IMR-90 (cell line): ENCODE data around the gene OSTF1. TPM values are rescaled to one million over a fixed set of nuclear protein-coding genes. Genes with fewer than 3 reads are reported as not detected.

Experiments used
- ATAC-seq: fragments of 200-7000 bp; cut with Tn5 transposase; 2 replicates; pipeline ENCODE4 v1.9.1; 2020; ENCODE audit warnings: low read depth, mild to moderate bottlenecking, moderate library complexity
- BruUV-seq: library from RNA; stranded (reverse); fragments of 400-500 nt; replicated peaks from 2 replicates; lab custom pipeline; 2021; lab: Mats Ljungman, UMichigan
- CTCF ChIA-PET: fragments of 300-600 bp; formaldehyde crosslinking; extraction: SDS; loops from one replicate; lab custom pipeline; 2021; ENCODE audit warnings: antibody characterized with exemption; lab: Yijun Ruan, JAX
- POLR2A ChIA-PET: fragments of 300-600 bp; sonication (Branson Sonifier 250); formaldehyde crosslinking; loops from one replicate; lab custom pipeline; 2022; ENCODE audit warnings: antibody characterized with exemption; ENCODE audit not compliant: unreplicated experiment; lab: Charles Lee
- DNase-seq: peaks from one replicate; pipeline ENCODE4 v3.0.0; 2013
- H2AFZ ChIP-seq: replicated peaks from 2 replicates; pipeline ENCODE3; 2013; ENCODE audit warnings: low read length, mild to moderate bottlenecking; ENCODE audit not compliant: poor library complexity
- H2AK5ac ChIP-seq: 2 replicates; pipeline ENCODE4 v1.6.1; 2013; ENCODE audit warnings: low read depth, low read length, inconsistent platforms
- H2AK9ac ChIP-seq: replicated peaks from 2 replicates; pipeline ENCODE3; 2013; ENCODE audit warnings: mild to moderate bottlenecking, low read depth, low read length, moderate library complexity; ENCODE audit not compliant: poor library complexity
- H2BK120ac ChIP-seq: 2 replicates; pipeline ENCODE4 v1.6.1; 2013; ENCODE audit warnings: low read depth, low read length, inconsistent platforms
- H2BK15ac ChIP-seq: 3 replicates; pipeline ENCODE4 v1.6.1; 2013; ENCODE audit warnings: low read depth, low read length, inconsistent platforms
- H2BK20ac ChIP-seq: 2 replicates; pipeline ENCODE4 v1.6.1; 2013; ENCODE audit warnings: low read depth, mild to moderate bottlenecking, inconsistent platforms, low read length, moderate library complexity
- H2BK5ac ChIP-seq: 2 replicates; pipeline ENCODE4 v1.6.1; 2013; ENCODE audit warnings: mild to moderate bottlenecking, low read depth, low read length, inconsistent platforms; ENCODE audit not compliant: poor library complexity, severe bottlenecking
- H3K14ac ChIP-seq: replicated peaks from 2 replicates; pipeline ENCODE4 v1.6.1; 2013; ENCODE audit warnings: low read depth, low read length, inconsistent platforms
- H3K18ac ChIP-seq: 2 replicates; pipeline ENCODE4 v1.6.1; 2013; ENCODE audit warnings: low read depth, low read length, control low read depth
- H3K23ac ChIP-seq: 2 replicates; pipeline ENCODE4 v1.6.1; 2013; ENCODE audit warnings: low read depth, low read length, inconsistent platforms
- H3K27ac ChIP-seq: 2 replicates; pipeline ENCODE4 v1.5.1; 2013; ENCODE audit warnings: mild to moderate bottlenecking, control low read depth, low read length; ENCODE audit not compliant: insufficient read depth
- H3K27me3 ChIP-seq: 2 replicates; pipeline ENCODE4 v1.6.1; 2013; ENCODE audit warnings: low read length; ENCODE audit not compliant: control insufficient read depth, insufficient read depth
- H3K36me3 ChIP-seq: 2 replicates; pipeline ENCODE4 v1.6.1; 2013; ENCODE audit warnings: low read length, mixed read lengths; ENCODE audit not compliant: control insufficient read depth, insufficient read depth
- H3K4ac ChIP-seq: 2 replicates; pipeline ENCODE4 v1.6.1; 2013; ENCODE audit warnings: low read depth, low read length, inconsistent platforms
- H3K4me1 ChIP-seq: 2 replicates; pipeline ENCODE4 v1.6.1; 2013; ENCODE audit warnings: low read length, mixed read lengths; ENCODE audit not compliant: control insufficient read depth, insufficient read depth
- H3K4me2 ChIP-seq: 2 replicates; pipeline ENCODE4 v1.6.1; 2013; ENCODE audit warnings: low read depth, mild to moderate bottlenecking, control low read depth, low read length, moderate library complexity
- H3K4me3 ChIP-seq: 2 replicates; pipeline ENCODE4 v1.5.1; 2013; ENCODE audit warnings: low read depth, mild to moderate bottlenecking, control low read depth, low read length, moderate library complexity; ENCODE audit not compliant: insufficient read depth
- H3K56ac ChIP-seq: 2 replicates; pipeline ENCODE4 v1.6.1; 2013; ENCODE audit warnings: low read length, inconsistent platforms; ENCODE audit not compliant: insufficient read depth; ENCODE audit errors: extremely low read depth
- H3K79me1 ChIP-seq, 2 experiments: 2 replicates each; pipeline ENCODE4 v1.6.1; 2013; ENCODE audit warnings: low read length in 2 of 2, inconsistent platforms in 1 of 2, low read depth in 1 of 2
- H3K9ac ChIP-seq: 2 replicates; pipeline ENCODE4 v1.6.1; 2013; ENCODE audit warnings: low read depth, low read length, control low read depth
- H3K9me1 ChIP-seq: 2 replicates; pipeline ENCODE4 v1.6.1; 2013; ENCODE audit warnings: low read length, inconsistent platforms; ENCODE audit not compliant: insufficient read depth
- H3K9me3 ChIP-seq: 2 replicates; pipeline ENCODE4 v1.6.1; 2013; ENCODE audit warnings: low read length; ENCODE audit not compliant: control insufficient read depth, insufficient read depth
- H4K20me1 ChIP-seq: 2 replicates; pipeline ENCODE4 v1.6.1; 2013; ENCODE audit warnings: low read length, inconsistent platforms; ENCODE audit not compliant: insufficient read depth
- H4K5ac ChIP-seq: 2 replicates; pipeline ENCODE4 v1.6.1; 2013; ENCODE audit warnings: mild to moderate bottlenecking, low read depth, low read length, control low read depth
- H4K8ac ChIP-seq, 2 experiments: 2 replicates each; pipeline ENCODE4 v1.6.1; 2013; ENCODE audit warnings: low read depth in 2 of 2, low read length in 2 of 2, control low read depth in 1 of 2, inconsistent platforms in 1 of 2
- H4K91ac ChIP-seq: 2 replicates; pipeline ENCODE4 v1.6.1; 2013; ENCODE audit warnings: low read depth, low read length, inconsistent platforms; ENCODE audit not compliant: insufficient read depth
- BHLHE40 ChIP-seq: fragments of 150-350 bp; IDR thresholded peaks from 2 replicates; pipeline ENCODE4 v1.6.1; 2016; ENCODE audit warnings: mild to moderate bottlenecking, low read depth, low read length
- ELK1 ChIP-seq: fragments of 150-350 bp; IDR thresholded peaks from 2 replicates; pipeline ENCODE4 v1.6.1; 2016; ENCODE audit warnings: low read depth, mild to moderate bottlenecking, low read length, moderate library complexity, borderline replicate concordance
- MAFK ChIP-seq: IDR thresholded peaks from 2 replicates; pipeline ENCODE4 v1.6.1; 2012; ENCODE audit warnings: low read depth, low read length, improper control_type of control experiment
- MAZ ChIP-seq: IDR thresholded peaks from 2 replicates; pipeline ENCODE4 v1.6.1; 2012; ENCODE audit warnings: low read depth, mild to moderate bottlenecking, low read length, improper control_type of control experiment, moderate library complexity, borderline replicate concordance
- MXI1 ChIP-seq: IDR thresholded peaks from 2 replicates; pipeline ENCODE4 v1.6.1; 2012; ENCODE audit warnings: low read depth, mild to moderate bottlenecking, low read length, moderate library complexity, borderline replicate concordance
- POLR2A ChIP-seq: IDR thresholded peaks from 2 replicates; pipeline ENCODE4 v1.6.1; 2012; ENCODE audit warnings: mild to moderate bottlenecking, low read depth, low read length
- RFX5 ChIP-seq: IDR thresholded peaks from 2 replicates; pipeline ENCODE4 v1.8.0; 2012; ENCODE audit warnings: low read depth, mild to moderate bottlenecking, low read length, moderate library complexity
- SMC3 ChIP-seq: fragments of 150-350 bp; IDR thresholded peaks from 2 replicates; pipeline ENCODE4 v1.6.1; 2016; ENCODE audit warnings: low read depth, mild to moderate bottlenecking, antibody characterized with exemption, low read length, moderate library complexity
- USF2 ChIP-seq: fragments of 150-350 bp; IDR thresholded peaks from 2 replicates; pipeline ENCODE4 v1.6.1; 2017; ENCODE audit warnings: mild to moderate bottlenecking, antibody characterized with exemption, low read length, low read depth
- WGBS, 2 experiments: methylation state at CpG; one replicate each; pipeline versions ENCODE4 v1.1.5 to v1.1.7; 2013; ENCODE audit warnings: missing lambda C conversion rate in 2 of 2; ENCODE audit not compliant: insufficient read length in 1 of 2; ENCODE audit errors: extremely low coverage in 2 of 2; 5-methylcytosine and 5-hydroxymethylcytosine counted together
- dilution Hi-C: fragments of 300-500 bp; cut with HindIII; formaldehyde crosslinking; loops from one replicate; pipeline ENCODE4 v1.14.3; 2018; ENCODE audit warnings: low sequenced_read_pairs; ENCODE audit not compliant: unreplicated experiment
- in situ Hi-C: fragments of 300-500 bp; cut with MboI; formaldehyde crosslinking; loops from 3 replicates; pipeline ENCODE4 v1.14.3; 2019; ENCODE audit warnings: low sequenced_read_pairs, inconsistent platforms, mixed read lengths
- intact Hi-C: fragments of 100-400 bp; cut with micrococcal nuclease; formaldehyde crosslinking; loops from 2 replicates; pipeline ENCODE4 v1.10.0; 2022
- polyA plus RNA-seq, 3 experiments: library from polyadenylated mRNA; depleted of rRNA; stranded (reverse); fragments of >200 nt; gene quantifications; 2 replicates each; pipeline ENCODE4 v1.2.3, GENCODE V29; 2012; ENCODE audit warnings: low replicate concordance in 1 of 3
- total RNA-seq: library from RNA; depleted of rRNA; stranded (reverse); fragments of >200 nt; gene quantifications from 2 replicates; pipeline ENCODE4 v1.2.3, GENCODE V29; 2012

Gene OSTF1
- total and polyA plus RNA-seq, 2 of the 4 experiments (the other 2 are of a cell fraction), result 17.1 to 41.6 TPM

- Histone ChIP-seq H3K36me3 (peaks cover 2% of the 10 kb centered on the region; the same call in 1 of the 2 replicates), H2AFZ (no peak overlapping the region), H3K14ac (no peak overlapping the region), H3K18ac (no peak overlapping the region), H3K4me2 (no peak overlapping the region), H2BK5ac (no peak overlapping the region), H2AK9ac (no peak overlapping the region), H3K9ac (no peak overlapping the region), H3K23ac (no peak overlapping the region), H3K4me3 (no peak overlapping the region), H2BK15ac (no peak overlapping the region), H3K4me1 (peaks cover 2% of the 10 kb centered on the region), H3K9me3 (no peaks in the 10 kb centered on the region), H3K79me1 (peaks cover 0 to 8% of the 10 kb centered on the region in 2 experiments; a peak in 2 of 4 replicates), H4K91ac (no peak overlapping the region), H2BK120ac (no peak overlapping the region), H2BK20ac (no peak overlapping the region), H4K5ac (no peak overlapping the region), H3K27ac (no peak overlapping the region), H2AK5ac (no peak overlapping the region; the same call in 1 of the 2 replicates), H4K20me1 (no peaks in the 10 kb centered on the region; the same call in 1 of the 2 replicates), H3K4ac (no peak overlapping the region), H3K56ac (no peak overlapping the region), H3K27me3 (no peaks in the 10 kb centered on the region), H3K9me1 (peaks cover 9% of the 10 kb centered on the region; the same call in 1 of the 2 replicates), H4K8ac (no peak overlapping the region)
- POLR2A ChIA-PET, result no interaction called here
- CTCF ChIA-PET, result no interaction called here
- intact Hi-C loops (no loop called here), dilution Hi-C loops (no loop called here), in situ Hi-C loops (no loop called here)
- ATAC-seq (no peak), DNase-seq (no peak)
- TF ChIP-seq USF2 (no peak), RFX5 (no peak), MAZ (no peak), MAFK (no peak), POLR2A (no peak), BHLHE40 (no peak), MXI1 (no peak), SMC3 (no peak), ELK1 (no peak)
- WGBS, 2 experiments, result no CpG with 5 or more reads among the region's 5 CpGs
- no TSS peak for BruUV-seq
These were observed 41.9 kb downstream of the OSTF1 start for GRCh38 chr9:75130172-75130571.
